CD14-positive monocyte (primary cell): ENCODE results near the gene ERICH4. TPM values are rescaled to one million over a fixed set of nuclear protein-coding genes. Genes with fewer than 3 reads are reported as not detected.

ENCODE experiments used
- DNase-seq, 3 donors: peaks; one replicate each; pipeline ENCODE4 v3.0.0-alpha.2; 2011 to 2022
- H2AFZ ChIP-seq: 2 replicates; pipeline ENCODE4 v1.6.0; 2012; ENCODE audit warnings: mild to moderate bottlenecking, low read depth, low read length, inconsistent platforms; ENCODE audit not compliant: insufficient read depth, poor library complexity, severe bottlenecking
- H3K27ac ChIP-seq, 2 donors: 1 replicate in 1 of 2; 2 replicates in 1 of 2; pipeline ENCODE4 v1.5.1; 2012 to 2013; ENCODE audit warnings: low read length in 2 of 2, control low read depth in 1 of 2, inconsistent platforms in 1 of 2, low read depth in 1 of 2, mild to moderate bottlenecking in 1 of 2
- H3K27me3 ChIP-seq, 2 donors: one replicate each; pipeline versions ENCODE4 v1.6.0 to v1.6.1; 2011 to 2013; ENCODE audit warnings: low read length in 2 of 2; ENCODE audit not compliant: control insufficient read depth in 2 of 2, insufficient read depth in 2 of 2
- H3K36me3 ChIP-seq, 2 donors: replicated peaks in 1 of 2; 1 replicate in 1 of 2; 2 replicates in 1 of 2; pipeline versions ENCODE4 v1.5.1 to v1.6.1; 2012 to 2013; ENCODE audit warnings: low read length in 2 of 2, control low read depth in 1 of 2, inconsistent platforms in 1 of 2, mild to moderate bottlenecking in 1 of 2; ENCODE audit not compliant: insufficient read depth in 2 of 2, control insufficient read depth in 1 of 2
- H3K4me1 ChIP-seq, 2 donors: 1 replicate in 1 of 2; 2 replicates in 1 of 2; pipeline versions ENCODE4 v1.5.1 to v1.6.1; 2012 to 2013; ENCODE audit warnings: low read length in 2 of 2, control low read depth in 1 of 2, inconsistent platforms in 1 of 2, mild to moderate bottlenecking in 1 of 2, moderate library complexity in 1 of 2; ENCODE audit not compliant: insufficient read depth in 2 of 2, control insufficient read depth in 1 of 2
- H3K4me2 ChIP-seq: replicated peaks from 2 replicates; pipeline ENCODE3; 2012; ENCODE audit warnings: low read length, moderate library complexity, mild to moderate bottlenecking; ENCODE audit not compliant: poor library complexity, severe bottlenecking; ENCODE audit errors: extremely low read depth
- H3K4me3 ChIP-seq, 3 experiments: fragments of 200-600 bp in 1 of 3; sonication (generic) in 1 of 3; replicated peaks in 1 of 3; 1 replicate in 2 of 3; 2 replicates in 1 of 3; pipeline ENCODE4 v1.5.1; 2011 to 2013; ENCODE audit warnings: low read length in 3 of 3, mild to moderate bottlenecking in 3 of 3, control low read depth in 2 of 3, low read depth in 2 of 3, inconsistent platforms in 1 of 3, moderate library complexity in 1 of 3
- H3K79me2 ChIP-seq: 2 replicates; pipeline ENCODE4 v1.6.0; 2012; ENCODE audit warnings: mild to moderate bottlenecking, control low read depth, inconsistent platforms, low read length, moderate library complexity; ENCODE audit not compliant: insufficient read depth
- H3K9ac ChIP-seq: 2 replicates; pipeline ENCODE4 v1.6.0; 2017; ENCODE audit warnings: low read length, mild to moderate bottlenecking; ENCODE audit not compliant: insufficient read depth, poor library complexity, severe bottlenecking
- H3K9me3 ChIP-seq, 2 donors: replicated peaks in 1 of 2; 1 replicate in 1 of 2; 2 replicates in 1 of 2; pipeline versions ENCODE4 v1.5.1 to v1.6.1; 2012 to 2013; ENCODE audit warnings: low read length in 2 of 2, control low read depth in 1 of 2; ENCODE audit not compliant: control insufficient read depth in 1 of 2, insufficient read depth in 1 of 2
- H4K20me1 ChIP-seq: 2 replicates; pipeline ENCODE4 v1.6.0; 2012; ENCODE audit warnings: mild to moderate bottlenecking, low read length, control low read depth, moderate library complexity; ENCODE audit not compliant: insufficient read depth
- H3K27ac Mint-ChIP-seq, 7 donors: one replicate each; pipeline ENCODE4 v1.8.0; 2020; ENCODE audit warnings: mild to moderate bottlenecking in 7 of 7, mixed read lengths in 7 of 7, moderate library complexity in 6 of 7, inconsistent platforms in 2 of 7
- H3K27me3 Mint-ChIP-seq, 3 donors: one replicate each; pipeline ENCODE4 v1.8.0; 2021 to 2022; ENCODE audit warnings: low read depth in 3 of 3, mild to moderate bottlenecking in 3 of 3, mixed read lengths in 3 of 3, moderate library complexity in 3 of 3, inconsistent platforms in 1 of 3
- H3K36me3 Mint-ChIP-seq, 2 donors: one replicate each; pipeline ENCODE4 v1.8.0; 2020; ENCODE audit warnings: mixed read lengths in 2 of 2, inconsistent platforms in 1 of 2, mild to moderate bottlenecking in 1 of 2
- H3K4me1 Mint-ChIP-seq: one replicate; pipeline ENCODE4 v1.8.0; 2020; ENCODE audit warnings: mild to moderate bottlenecking, mixed read lengths
- H3K4me3 Mint-ChIP-seq, 2 donors: one replicate each; pipeline ENCODE4 v1.8.0; 2020; ENCODE audit warnings: mild to moderate bottlenecking in 2 of 2, mixed read lengths in 2 of 2, moderate library complexity in 1 of 2
- H3K9me3 Mint-ChIP-seq, 7 donors: one replicate each; pipeline ENCODE4 v1.8.0; 2020 to 2022; ENCODE audit warnings: mixed read lengths in 7 of 7, mild to moderate bottlenecking in 6 of 7, moderate library complexity in 6 of 7, inconsistent platforms in 2 of 7
- CTCF ChIP-seq: fragments of 200-600 bp; IDR thresholded peaks from one replicate; pipeline ENCODE4 v1.8.0; 2022; ENCODE audit warnings: antibody characterized with exemption, mild to moderate bottlenecking
- WGBS: methylation state at CpG from one replicate; pipeline ENCODE4 v1.1.5; 2013; ENCODE audit warnings: missing lambda C conversion rate; ENCODE audit not compliant: insufficient coverage; 5-methylcytosine and 5-hydroxymethylcytosine counted together
- intact Hi-C, 2 donors: fragments of 100-400 bp; cut with micrococcal nuclease; formaldehyde crosslinking; loops; one replicate each; pipeline versions ENCODE4 v1.15.0 to v1.15.1; 2023
- polyA plus RNA-seq, 3 donors: library from polyadenylated mRNA; depleted of rRNA in 1 of 3; unstranded in 2 of 3; stranded (reverse) in 1 of 3; fragments of 300-500 nt in 2 of 3; fragments of >200 nt in 1 of 3; fragmentation: Illumina TruSeq in 2 of 3; gene quantifications; 1 replicate in 2 of 3; 2 replicates in 1 of 3; pipeline ENCODE4 v1.2.3, GENCODE V29; 2012 to 2021

Gene ERICH4
- polyA plus RNA-seq, 3 donors: 0.09 TPM; not detected in 2

GRCh38 chr19:41430922-41431321 is 12.0 kb upstream of the ERICH4 start:
- no peaks in the 10 kb centered on the region for H3K9me3 ChIP-seq
- H2AFZ ChIP-seq: no peak overlapping the region
- WGBS: 53% methylated on average over 3 of the region's 6 CpGs
- peaks cover 49 to 55% of the 10 kb centered on the region in 2 donors for H3K4me1 ChIP-seq
- H3K4me3 ChIP-seq: no peak overlapping the region
- Mint-ChIP-seq H3K4me1 (peaks cover 47% of the 10 kb centered on the region), H3K36me3 (peaks cover 27 to 44% of the 10 kb centered on the region in 2 donors), H3K4me3 (no peak overlapping the region), H3K27ac (peak overlapping the region in 3 of 7 donors; percentile 11 to 85 (median 15)), H3K9me3 (no peaks in the 10 kb centered on the region), H3K27me3 (peaks cover 0 to 1% (median 0%) of the 10 kb centered on the region in 3 donors)
- no peak for TF ChIP-seq CTCF
- no peaks in the 10 kb centered on the region for H3K27me3 ChIP-seq
- no peak overlapping the region for H3K4me2 ChIP-seq
- H4K20me1 ChIP-seq: peaks cover 13% of the 10 kb centered on the region
- intact Hi-C loops: loop anchor here (5.0 to 10.0 kb wide), 2 partner anchors 34 to 166 kb away; partner anchors contain the start of genes BCKDHA (in 1 of the 2), EXOSC5 (in 1 of the 2) and HNRNPUL1 (in 1 of the 2)
- no peak overlapping the region for H3K27ac ChIP-seq
- H3K36me3 ChIP-seq: peaks cover 14 to 22% of the 10 kb centered on the region in 2 donors
- no peak for DNase-seq
- no peak overlapping the region for H3K9ac ChIP-seq
- peaks cover 45% of the 10 kb centered on the region for H3K79me2 ChIP-seq

GRCh38 chr19:41431426-41432386 is 11.2 kb upstream of the ERICH4 start:
- Histone ChIP-seq H3K79me2 (peaks cover 45% of the 10 kb centered on the region), H3K27me3 (no peaks in the 10 kb centered on the region), H3K4me2 (no peak overlapping the region), H3K4me1 (peaks cover 41 to 48% of the 10 kb centered on the region in 2 donors), H4K20me1 (peaks cover 5% of the 10 kb centered on the region), H3K9ac (no peak overlapping the region), H3K36me3 (peaks cover 13 to 29% of the 10 kb centered on the region in 2 donors), H2AFZ (no peak overlapping the region), H3K27ac (no peak overlapping the region), H3K9me3 (no peaks in the 10 kb centered on the region), H3K4me3 (no peak overlapping the region)
- H3K4me1 Mint-ChIP-seq: peaks cover 43% of the 10 kb centered on the region
- peaks cover 32 to 48% of the 10 kb centered on the region in 2 donors for H3K36me3 Mint-ChIP-seq
- 72% methylated on average over 15 of the region's 23 CpGs for WGBS
- H3K9me3 Mint-ChIP-seq: no peaks in the 10 kb centered on the region
- TF ChIP-seq CTCF: peak; percentile 70
- H3K27me3 Mint-ChIP-seq: peaks cover 0 to 1% (median 0%) of the 10 kb centered on the region in 3 donors
- intact Hi-C loops: loop anchor here (5.0 to 10.0 kb wide), 2 partner anchors 34 to 167 kb away; partner anchors contain the start of genes BCKDHA (in 1 of the 2), EXOSC5 (in 1 of the 2) and HNRNPUL1 (in 1 of the 2)
- H3K4me3 Mint-ChIP-seq: no peak overlapping the region
- H3K27ac Mint-ChIP-seq: peak overlapping the region in 6 of 7 donors; percentile 20 to 85 (median 58)
- peak; percentile 52 to 69 (median 60) for DNase-seq
